T-helper 2 cell (primary cell): Measurements from ENCODE around the gene FMN1.

Experiments
- DNase-seq, 5 experiments: peaks; one replicate each; pipeline versions ENCODE4 v3.0.0 to v3.0.0-alpha.2; 2012 to 2022

FMN1 gene

GRCh38 chr15:33153548-33153947, 41.0 kb downstream of the FMN1 start:
- DNase-seq, result no peak

GRCh38 chr15:33152502-33153109, 41.9 kb downstream of the FMN1 start:
- DNase-seq, result no peak

GRCh38 chr15:33150971-33151370, 43.5 kb downstream of the FMN1 start:
- no peak for DNase-seq

- no peak for DNase-seq
Observed at GRCh38 chr15:33150431-33150941, 44.0 kb downstream of the FMN1 start.

GRCh38 chr15:33149919-33150318, 44.6 kb downstream of the FMN1 start:
- DNase-seq, result no peak

GRCh38 chr15:33148129-33148751, 46.3 kb downstream of the FMN1 start:
- DNase-seq, result no peak

GRCh38 chr15:33146051-33146450, 48.5 kb downstream of the FMN1 start:
- DNase-seq, result no peak

GRCh38 chr15:33145447-33145846, 49.1 kb downstream of the FMN1 start:
- DNase-seq, result no peak

- DNase-seq, result no peak
Observed at GRCh38 chr15:33142708-33143107, 51.8 kb downstream of the FMN1 start.

GRCh38 chr15:33138000-33138399, 56.5 kb downstream of the FMN1 start:
- no peak for DNase-seq

- DNase-seq, result no peak
Observed at GRCh38 chr15:33137101-33137500, 57.4 kb downstream of the FMN1 start.

GRCh38 chr15:33136353-33136752, 58.2 kb downstream of the FMN1 start:
- DNase-seq, result no peak

- no peak for DNase-seq
Observed at GRCh38 chr15:33135355-33135781, 59.1 kb downstream of the FMN1 start.

- DNase-seq, result no peak
Observed at GRCh38 chr15:33132722-33133345, 61.7 kb downstream of the FMN1 start.

- DNase-seq, result no peak
Observed at GRCh38 chr15:33132233-33132580, 62.3 kb downstream of the FMN1 start.

- DNase-seq, result no peak
Observed at GRCh38 chr15:33131552-33132232, 62.8 kb downstream of the FMN1 start.

- peak in 4 of 5 experiments; percentile 22 to 55 (median 44) for DNase-seq
Observed at GRCh38 chr15:33126559-33127290, 67.8 kb downstream of the FMN1 start.

- peak in 2 of 5 experiments; percentile 1 to 75 for DNase-seq
Observed at GRCh38 chr15:33125894-33126537, 68.5 kb downstream of the FMN1 start.

GRCh38 chr15:33124811-33125210, 69.7 kb downstream of the FMN1 start:
- DNase-seq, result no peak

- no peak for DNase-seq
Observed at GRCh38 chr15:33124279-33124678, 70.2 kb downstream of the FMN1 start.

- no peak for DNase-seq
Observed at GRCh38 chr15:33119865-33120264, 74.6 kb downstream of the FMN1 start.

- DNase-seq, result no peak
Observed at GRCh38 chr15:33119273-33119672, 75.2 kb downstream of the FMN1 start.
